K562 (cell line): Measurements from ENCODE around the gene C6orf89. TPM values are rescaled to one million over a fixed set of nuclear protein-coding genes. Genes with fewer than 3 reads are reported as not detected.
A peak's percentile ranks its signal among the peaks of the same experiment; 100 is the strongest.

ENCODE experiments used
- CHAMP1 ChIP-seq: fragments of 450-650 bp; IDR thresholded peaks from 2 replicates; pipeline ENCODE4 v1.6.1; 2016; ENCODE audit warnings: mild to moderate bottlenecking
- CHD2 ChIP-seq: IDR thresholded peaks from 2 replicates; pipeline ENCODE4 v1.6.1; 2011; ENCODE audit warnings: low read depth, low read length
- ELF4 ChIP-seq: fragments of 450-650 bp; formaldehyde crosslinking; IDR thresholded peaks from 2 replicates; pipeline ENCODE4 v1.4.0; 2022; ENCODE audit warnings: missing genetic modification characterization
- HOMEZ ChIP-seq: fragments of 250-450 bp; sonication (Bioruptor Pico); IDR thresholded peaks from 2 replicates; pipeline ENCODE4 v1.4.0; 2020; ENCODE audit warnings: mild to moderate bottlenecking, moderate library complexity
- JUN ChIP-seq, 2 experiments: sonication (generic) in 1 of 2; formaldehyde crosslinking in 1 of 2; IDR thresholded peaks; 2 replicates each; pipeline versions ENCODE4 v1.6.1 to v1.8.0; 2012 to 2022; ENCODE audit warnings: borderline replicate concordance in 2 of 2, mild to moderate bottlenecking in 2 of 2, improper control_type of control experiment in 1 of 2, low read depth in 1 of 2, low read length in 1 of 2, missing genetic modification reagents in 1 of 2
- MXI1 ChIP-seq: IDR thresholded peaks from 2 replicates; pipeline ENCODE4 v1.6.1; 2011; ENCODE audit warnings: low read depth, mild to moderate bottlenecking, improper control_type of control experiment, low read length
- NR0B1 ChIP-seq: fragments of 450-650 bp; IDR thresholded peaks from one replicate; pipeline ENCODE4 v1.6.1; 2018; ENCODE audit warnings: mild to moderate bottlenecking, moderate library complexity; ENCODE audit not compliant: partially characterized antibody
- PBX2 ChIP-seq, 2 experiments: IDR thresholded peaks in 1 of 2; conservative IDR thresholded peaks in 1 of 2; 2 replicates each; pipeline ENCODE4 v1.6.1; 2016; ENCODE audit warnings: low read depth in 2 of 2, mild to moderate bottlenecking in 1 of 2, missing compliant biosample characterization in 1 of 2, missing genetic modification characterization in 1 of 2, moderate library complexity in 1 of 2
- PHB2 ChIP-seq: fragments of 450-650 bp; IDR thresholded peaks from 2 replicates; pipeline ENCODE4 v1.6.1; 2017; ENCODE audit warnings: low read depth
- PHF21A ChIP-seq: fragments of 450-650 bp; IDR thresholded peaks from 2 replicates; pipeline ENCODE4 v1.6.1; 2017; ENCODE audit warnings: low read depth, borderline replicate concordance
- RBM15 ChIP-seq: fragments of 200-400 bp; formaldehyde crosslinking; IDR thresholded peaks from 2 replicates; pipeline ENCODE4 v1.6.1; 2018; ENCODE audit warnings: mild to moderate bottlenecking, low read length, moderate library complexity; ENCODE audit not compliant: insufficient read depth
- SAFB2 ChIP-seq: fragments of 200-400 bp; formaldehyde crosslinking; IDR thresholded peaks from 2 replicates; pipeline ENCODE4 v1.6.1; 2018; ENCODE audit warnings: borderline replicate concordance, low read length, low read depth, moderate library complexity; ENCODE audit not compliant: severe bottlenecking
- SMARCA5 ChIP-seq: fragments of 450-650 bp; IDR thresholded peaks from 2 replicates; pipeline ENCODE4 v1.6.1; 2016
- SP2 ChIP-seq: IDR thresholded peaks from 2 replicates; pipeline ENCODE4 v1.6.1; 2011; ENCODE audit warnings: mild to moderate bottlenecking, low read depth, low read length, moderate library complexity; ENCODE audit not compliant: poor library complexity, severe bottlenecking; ENCODE audit errors: extremely low read depth
- SREBF1 ChIP-seq: fragments of 150-350 bp; IDR thresholded peaks from 2 replicates; pipeline ENCODE4 v1.6.1; 2014; ENCODE audit warnings: antibody characterized with exemption, low read depth, low read length, borderline replicate concordance
- ZFP30 ChIP-seq: fragments of 250-450 bp; sonication (Bioruptor Pico); IDR thresholded peaks from 2 replicates; pipeline ENCODE4 v1.8.0; 2022; ENCODE audit warnings: moderate library complexity, mild to moderate bottlenecking, inconsistent platforms, borderline replicate concordance
- ZNF445 ChIP-seq: fragments of 250-450 bp; sonication (Bioruptor Pico); IDR thresholded peaks from 2 replicates; pipeline ENCODE4 v1.4.0; 2020; ENCODE audit warnings: low read depth, mild to moderate bottlenecking, moderate library complexity
- ZNF583 ChIP-seq: fragments of 250-450 bp; sonication (Bioruptor Pico); IDR thresholded peaks from 2 replicates; pipeline ENCODE4 v1.4.0; 2020
- polyA plus RNA-seq, 8 experiments: library from polyadenylated mRNA; depleted of rRNA in 4 of 8; stranded (reverse) in 5 of 8; unstranded in 3 of 8; fragments of >200 nt; fragmentation: Nextera tagmentation in 2 of 8; fragmentation: Illumina TruSeq in 1 of 8; extraction: Ambion mirVana in 2 of 8; extraction: Trizol in 1 of 8; gene quantifications; 2 replicates each; pipeline versions ENCODE4 v1.2.1 to v1.2.3, GENCODE V29; 2011 to 2014; ENCODE audit warnings: inconsistent platforms in 1 of 8, missing spikeins in 1 of 8
- total RNA-seq, 7 experiments: library from RNA; depleted of rRNA in 6 of 7; stranded (reverse); fragments of >200 nt in 6 of 7; fragmentation: Illumina TruSeq in 2 of 7; extraction: Trizol in 2 of 7; gene quantifications; 2 replicates each; pipeline versions ENCODE4 v1.2.1 to v1.2.3, GENCODE V29; 2011 to 2021; ENCODE audit warnings: low replicate concordance in 1 of 7

C6orf89 gene
- total and polyA plus RNA-seq, 9 of the 15 experiments (the other 6 are each of a cell fraction or from before 2014, with no cell fraction given) = 35.2 to 111 (median 58.5) TPM

- TF ChIP-seq PBX2 (CRISPR knock-in tag; IDR thresholded peaks at IDR 0.05; ENCODE audit: low read depth) (no peak), PBX2 (tag; conservative IDR thresholded peaks at IDR 0.05; ENCODE audit: low read depth) (peak; percentile 65), CHAMP1 (no peak), NR0B1 (no peak), SREBF1 (no peak), SP2 (no peak), ZNF583 (CRISPR knock-in tag) (no peak), PHF21A (peak; percentile 71; the same call in 1 of the 2 replicates), ZNF445 (CRISPR knock-in tag) (no peak), HOMEZ (no peak), CHD2 (no peak), JUN (IDR thresholded peaks at IDR 0.05; ENCODE audit: borderline replicate concordance, low read depth, low read length) (peak; percentile 71; the same call in 1 of the 2 replicates), JUN (CRISPR knock-in tag; IDR thresholded peaks at IDR 0.05; ENCODE audit: borderline replicate concordance) (no peak), SMARCA5 (no peak), ZFP30 (CRISPR knock-in tag) (no peak), SAFB2 (no peak), ELF4 (CRISPR knock-in tag) (peak; percentile 50; the same call in 1 of the 2 replicates), RBM15 (no peak), PHB2 (no peak), MXI1 (peak; percentile 95)
These were observed 36.9 kb upstream of the C6orf89 start (continued) for GRCh38 chr6:36848658-36849441.
